Left renal cortex interstitium (tissue), 4 donors: ENCODE measurements around the gene HDAC8. TPM values are rescaled to one million over a fixed set of nuclear protein-coding genes. Genes with fewer than 3 reads are reported as not detected.
"Not testable (repeated sequence)": the region's sequence is repeated elsewhere in the genome, so short reads cannot be mapped to it uniquely, and the experiment has no call there.

Experiments used
- DNase-seq, 4 donors: peaks; one replicate each; pipeline ENCODE4 v3.0.0-alpha.2; 2013; ENCODE audit warnings: low read depth in 4 of 4, low spot score in 2 of 4, missing footprints in 1 of 4
- polyA plus RNA-seq, 4 donors: library from polyadenylated mRNA; unstranded; fragments of 120-200 nt; gene quantifications; one replicate each; pipeline ENCODE4 v1.2.1, GENCODE V29; 2013; ENCODE audit not compliant: insufficient read length in 4 of 4

The HDAC8 gene
- polyA plus RNA-seq, 4 donors, result 28.9 to 45.0 (median 33.0) TPM

DNA sequence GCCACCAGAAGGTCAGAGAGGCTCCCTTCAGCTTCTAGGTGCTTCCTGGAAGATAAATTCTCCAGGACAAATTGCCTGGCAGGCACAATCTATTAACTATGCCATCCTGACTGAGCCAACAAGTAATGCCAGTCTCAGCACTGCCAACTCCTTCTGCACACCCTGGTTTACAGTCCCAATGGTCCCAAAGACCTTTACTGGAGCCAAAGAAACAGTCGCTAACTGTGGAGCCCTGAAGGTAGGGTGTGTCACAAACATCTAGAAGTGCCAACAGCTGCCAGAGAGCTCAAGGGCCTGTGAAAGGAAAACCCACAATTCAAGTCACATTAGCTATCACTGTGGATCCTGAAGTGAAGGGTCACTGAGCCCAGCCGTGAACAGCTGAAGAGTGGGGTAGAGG, 232.0 kb downstream of the HDAC8 start:
- DNase-seq, result no peak

DNA sequence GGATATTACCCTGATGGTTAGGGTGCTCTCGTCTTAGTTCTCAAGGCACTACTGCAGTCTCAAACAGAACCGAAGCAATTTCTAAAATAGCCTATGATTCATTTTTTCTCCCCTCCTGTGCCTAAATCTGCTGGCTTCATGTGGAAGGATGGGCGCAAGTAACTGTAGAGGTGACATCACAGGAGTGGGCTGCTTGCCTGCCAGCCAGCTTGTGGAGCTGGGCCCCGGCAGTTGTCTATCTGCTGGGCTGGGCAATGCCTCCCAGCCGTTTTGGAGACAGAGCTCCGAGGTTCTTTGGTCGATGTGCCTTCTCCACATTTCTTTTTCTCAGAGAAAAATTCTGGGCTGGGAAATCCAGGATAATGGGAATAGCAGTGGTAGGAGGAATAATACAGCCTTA, 232.6 kb downstream of the HDAC8 start:
- no peak for DNase-seq

DNA sequence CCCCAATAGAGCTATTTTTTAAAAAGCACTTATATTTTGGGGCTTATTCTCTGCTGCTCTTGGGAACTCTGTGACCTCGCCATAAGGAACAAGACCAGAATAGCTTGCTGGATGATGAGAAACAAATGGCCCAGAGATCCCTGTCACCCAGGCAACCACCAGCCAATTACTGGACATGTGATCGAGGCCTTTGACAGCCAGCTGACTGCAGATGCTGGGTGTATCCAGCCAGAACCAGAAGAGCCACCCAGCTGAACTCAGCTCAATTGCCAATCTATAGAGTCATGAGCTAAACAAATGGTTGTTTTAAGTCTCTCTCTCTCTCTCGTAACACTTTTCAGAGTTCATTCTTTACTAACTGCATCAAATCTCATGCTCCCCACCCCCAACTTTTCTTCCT, 242.5 kb downstream of the HDAC8 start:
- no peak for DNase-seq

DNA sequence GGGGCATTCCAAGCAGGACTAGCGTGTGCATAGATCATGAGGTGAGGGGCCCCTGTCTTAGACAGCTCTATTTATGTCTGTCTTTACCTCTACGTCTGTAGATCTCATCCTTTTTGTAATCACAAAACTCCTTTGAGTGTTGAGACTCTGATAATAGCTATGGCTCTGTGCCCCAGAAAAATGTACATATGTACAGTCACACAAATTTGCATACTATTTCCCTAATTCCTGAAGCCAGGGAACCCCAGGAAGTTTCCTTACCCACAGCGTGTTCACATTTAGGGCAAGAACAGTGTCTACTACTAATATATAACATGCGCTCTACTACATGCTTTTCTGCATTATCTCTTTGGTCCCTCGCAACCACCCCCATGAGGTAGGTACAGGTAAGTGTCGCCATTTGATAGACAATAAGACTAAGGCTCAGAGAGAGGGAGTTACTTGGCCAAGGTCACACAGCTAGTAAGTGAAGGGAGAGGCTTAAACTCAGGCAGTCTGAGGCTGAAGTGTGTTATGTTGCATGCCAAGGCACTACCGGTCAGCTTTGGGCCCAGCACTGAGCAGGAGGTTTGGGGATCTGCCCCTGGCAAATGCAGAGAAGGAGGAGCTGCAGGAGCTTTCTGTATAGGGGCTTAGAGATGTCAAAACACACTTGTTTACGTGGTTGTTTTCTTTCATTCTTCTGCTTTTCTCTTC, 245.9 kb downstream of the HDAC8 start:
- DNase-seq, result no peak

DNA sequence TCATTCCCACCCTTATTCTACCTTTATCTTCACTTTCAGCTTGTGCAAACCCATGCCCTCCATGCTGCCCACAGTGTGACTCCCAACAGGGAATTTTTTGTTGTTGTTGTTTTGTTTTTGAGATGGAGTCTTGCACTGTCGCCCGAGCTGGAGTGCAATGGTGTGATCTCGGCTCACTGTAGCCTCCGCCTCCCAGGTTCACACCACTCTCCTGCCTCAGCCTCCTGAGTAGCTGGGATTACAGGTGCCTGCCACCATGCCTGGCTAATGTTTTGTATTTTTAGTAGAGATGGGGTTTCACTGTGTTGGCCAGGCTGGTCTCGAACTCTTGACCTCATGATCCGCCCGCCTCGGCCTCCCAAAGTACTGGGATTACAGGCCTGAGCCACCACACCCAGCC, 253.0 kb downstream of the HDAC8 start:
- DNase-seq, result not testable (repeated sequence)

DNA sequence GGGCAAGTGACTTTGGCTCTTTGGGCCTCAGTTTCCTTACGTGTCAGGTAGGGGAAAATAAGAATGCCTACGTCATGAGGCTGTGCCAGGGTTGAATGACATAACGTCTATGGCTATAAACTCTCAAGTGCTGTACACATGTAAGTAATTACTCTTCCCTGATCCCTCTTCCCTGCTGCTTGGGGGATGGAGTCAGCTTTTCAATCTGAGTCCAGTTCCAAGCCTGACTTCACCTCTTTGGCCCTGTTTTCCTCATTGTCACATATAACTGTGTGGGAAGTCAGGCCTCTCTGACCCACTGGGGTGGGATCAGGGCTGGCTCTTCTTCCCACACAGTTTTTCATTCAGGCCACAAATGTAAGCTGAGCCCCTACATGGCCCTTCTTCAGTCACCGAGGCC, 255.5 kb downstream of the HDAC8 start:
- no peak for DNase-seq

DNA sequence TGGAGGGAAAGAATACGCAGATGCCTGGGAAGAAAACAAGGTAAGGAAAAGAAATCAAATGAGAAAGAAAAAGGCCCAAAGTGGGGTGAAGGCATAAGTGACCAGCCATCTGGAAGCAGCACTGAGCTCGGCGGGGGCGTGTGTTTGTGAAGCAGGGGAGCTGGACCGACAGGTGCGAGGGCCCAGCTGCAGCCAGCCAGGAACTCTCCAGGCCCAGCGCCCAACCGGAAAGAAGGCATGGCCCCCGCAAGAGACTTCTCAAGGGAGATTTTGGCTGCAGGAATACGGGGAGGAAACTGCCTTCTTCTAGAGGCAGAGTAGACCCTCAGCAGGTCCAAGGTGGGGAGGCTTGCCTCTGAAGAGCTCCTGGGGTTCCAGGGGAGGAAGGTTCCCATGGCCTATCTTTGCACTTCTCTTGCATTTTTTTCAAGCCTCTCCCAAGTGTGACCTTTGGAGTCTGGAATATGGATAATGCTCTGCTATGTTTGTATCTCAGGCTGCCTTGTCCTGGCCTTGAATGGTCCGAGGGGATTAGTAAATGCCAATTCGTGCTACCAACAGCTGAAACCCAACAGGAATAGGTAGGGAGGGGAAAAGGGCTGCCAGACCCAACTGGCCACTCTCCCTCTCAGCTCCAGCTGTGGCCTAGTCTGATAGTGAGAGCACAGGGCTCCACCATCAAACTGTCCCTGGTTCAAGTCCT, 256.1 kb downstream of the HDAC8 start:
- DNase-seq, result no peak

DNA sequence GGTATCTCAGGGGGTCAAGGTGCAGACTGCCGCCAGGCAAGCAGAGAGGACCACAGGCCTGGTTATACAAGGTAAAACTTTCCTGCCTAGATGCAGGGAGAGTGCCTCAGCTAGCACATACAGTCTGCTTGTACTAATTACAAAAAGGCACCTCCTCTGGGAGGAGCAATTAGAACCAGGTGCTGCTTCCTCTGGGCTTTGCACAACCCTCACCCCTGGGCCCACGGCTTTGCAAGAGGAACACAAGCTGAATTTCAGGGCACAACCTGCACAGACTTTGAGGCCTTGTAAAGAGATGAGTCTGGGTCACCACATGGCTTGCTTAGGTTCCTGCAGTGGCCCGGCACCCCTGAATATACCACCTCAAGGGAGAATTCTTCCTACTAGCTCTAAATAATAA, 257.8 kb downstream of the HDAC8 start:
- no peak for DNase-seq

DNA sequence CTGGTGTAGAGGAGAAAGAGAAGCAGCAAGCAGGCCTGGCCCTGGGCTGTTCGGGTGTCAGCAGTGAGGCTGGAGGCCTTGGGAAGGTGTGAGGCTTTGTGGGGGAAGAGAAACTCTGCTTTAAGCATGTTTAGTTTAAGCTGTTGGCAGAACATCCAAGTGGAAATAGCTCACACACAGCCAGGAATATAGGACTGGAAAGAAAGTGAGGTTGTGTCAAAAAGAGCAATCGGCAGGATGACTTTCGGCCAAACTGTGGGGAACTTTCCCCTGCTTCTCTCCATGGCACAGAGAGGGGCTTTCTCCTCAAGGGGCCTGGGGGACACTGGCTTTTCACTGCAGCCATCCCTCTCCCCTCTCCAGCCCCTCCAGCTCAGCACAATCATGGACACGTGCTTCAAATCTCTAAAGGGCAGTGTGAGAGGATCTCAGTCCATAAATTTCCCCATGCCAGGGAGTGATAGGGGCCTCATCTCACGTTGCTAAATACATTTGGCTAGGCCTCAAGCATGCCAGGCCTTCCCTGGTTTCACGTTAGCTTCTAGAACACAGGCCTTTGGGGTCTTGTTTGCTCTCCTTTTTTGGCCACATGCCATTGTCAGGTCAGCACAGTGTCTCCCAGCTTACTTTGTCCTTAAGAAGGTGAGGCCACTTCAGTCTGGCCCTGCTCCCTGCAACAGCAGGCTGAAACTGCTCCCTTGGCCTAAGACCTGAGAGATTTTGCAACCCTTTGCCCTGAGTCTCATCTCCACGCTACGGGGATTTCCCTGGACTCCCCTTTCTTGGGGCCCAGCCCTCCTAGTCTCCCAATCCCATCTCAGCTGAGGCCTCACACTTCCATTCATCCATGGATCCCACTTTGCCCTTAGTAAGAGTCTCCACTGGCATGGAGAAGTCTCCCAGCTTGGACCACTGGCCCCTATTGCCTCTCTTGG, 258.7 kb downstream of the HDAC8 start:
- DNase-seq, result no peak

DNA sequence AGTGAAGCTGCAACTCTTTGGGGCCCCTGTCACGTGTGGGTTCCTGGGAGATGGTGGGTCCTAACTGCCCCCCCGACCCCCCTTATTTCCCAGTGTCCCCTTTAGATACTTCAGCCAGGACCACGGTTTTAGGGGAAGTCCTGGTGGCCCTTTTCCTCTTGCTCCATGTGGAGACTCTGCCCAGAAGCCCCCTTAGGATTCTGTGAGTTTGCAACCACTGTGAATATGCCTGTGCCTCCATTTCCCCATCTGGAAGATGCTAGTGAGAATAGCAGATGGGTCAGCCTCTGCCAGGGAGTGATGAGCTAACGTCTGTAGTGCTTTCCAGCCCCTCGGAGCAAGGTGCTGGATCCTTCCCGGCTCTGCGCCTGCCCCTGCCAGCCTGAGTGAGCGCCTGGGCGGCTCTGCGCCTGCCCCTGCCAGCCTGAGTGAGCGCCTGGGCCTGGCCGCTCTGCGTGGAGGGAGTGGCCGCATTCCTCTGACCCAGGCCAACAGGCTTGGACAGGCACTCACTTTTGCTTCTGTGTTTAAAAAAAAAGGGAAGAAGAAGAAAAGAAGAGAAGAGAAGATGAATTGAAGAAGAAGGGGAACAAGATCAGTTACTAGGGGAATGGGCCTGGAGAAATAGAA, 260.2 kb downstream of the HDAC8 start:
- DNase-seq, result no peak

DNA sequence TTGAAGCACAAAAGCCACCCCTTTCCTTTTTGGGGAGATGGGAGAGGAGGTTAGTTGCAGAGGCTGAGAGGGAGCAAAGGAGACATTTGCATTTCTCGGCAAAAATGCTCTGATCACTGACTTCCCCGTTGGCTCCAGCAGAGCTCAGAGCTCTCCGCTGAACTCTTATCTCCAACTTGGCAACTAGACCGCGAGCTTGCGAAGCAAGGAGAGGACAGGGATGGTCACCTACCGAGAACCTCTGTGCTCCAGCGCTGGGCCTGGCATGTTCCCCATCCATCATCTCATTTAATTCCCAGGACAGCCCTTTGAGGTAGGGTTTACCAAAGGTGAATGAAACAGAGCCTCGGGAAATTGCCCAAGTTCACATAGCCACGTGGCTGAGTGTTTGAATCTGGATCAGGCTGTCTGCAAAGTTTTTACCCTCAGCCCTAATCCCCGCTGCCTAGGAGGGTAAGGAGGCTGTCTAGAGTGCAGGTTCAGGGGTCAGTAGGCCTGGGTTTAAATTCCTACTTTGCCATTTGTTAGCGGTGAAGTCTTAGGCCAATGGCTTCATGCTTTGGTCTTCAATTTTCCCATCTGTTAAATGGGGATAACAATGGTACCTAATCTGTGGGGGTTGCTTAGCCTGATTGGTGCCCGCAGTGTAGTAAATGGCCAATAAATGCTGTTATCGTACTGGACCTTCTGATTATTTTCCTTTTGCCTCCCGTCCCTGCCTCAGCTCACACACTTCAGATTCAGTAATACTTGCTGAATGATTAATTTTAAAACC, 263.2 kb downstream of the HDAC8 start:
- no peak for DNase-seq

DNA sequence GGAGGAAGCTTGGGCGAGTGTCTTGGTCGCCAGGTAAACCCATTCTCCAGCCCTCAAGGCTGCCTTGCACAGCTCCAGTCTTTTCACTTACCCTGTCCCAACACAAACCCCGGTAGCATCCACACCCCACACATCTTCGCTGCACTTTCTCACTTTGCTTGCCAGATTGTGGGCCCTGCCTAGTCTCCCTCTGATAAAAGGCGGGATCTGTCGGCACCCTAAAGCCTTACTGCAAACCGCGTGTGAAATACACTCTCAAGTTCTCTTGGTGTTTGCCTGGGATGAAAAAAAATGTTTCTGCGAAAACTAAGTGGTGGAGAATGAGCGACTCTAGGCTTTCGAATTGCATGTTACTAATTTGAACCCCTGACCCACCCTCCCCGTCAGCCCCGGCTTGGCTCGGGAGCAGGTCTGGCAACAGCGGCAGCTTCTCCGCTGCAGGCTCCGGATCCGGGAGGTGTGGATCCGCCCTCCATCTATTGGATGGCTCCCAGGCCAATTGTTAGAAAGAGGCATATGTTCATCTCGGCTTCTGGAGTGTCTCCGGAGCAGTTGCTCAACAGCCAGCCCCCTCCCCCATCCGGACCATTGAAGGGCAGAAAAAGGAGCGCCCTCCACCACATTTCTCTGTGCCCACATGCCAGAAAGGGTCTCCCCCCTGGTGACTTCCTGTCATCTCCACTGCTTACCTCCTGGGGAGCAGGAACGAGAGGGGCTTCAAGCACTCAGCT, 263.9 kb downstream of the HDAC8 start:
- peak in 1 of 4 donors; percentile 48 for DNase-seq

DNA sequence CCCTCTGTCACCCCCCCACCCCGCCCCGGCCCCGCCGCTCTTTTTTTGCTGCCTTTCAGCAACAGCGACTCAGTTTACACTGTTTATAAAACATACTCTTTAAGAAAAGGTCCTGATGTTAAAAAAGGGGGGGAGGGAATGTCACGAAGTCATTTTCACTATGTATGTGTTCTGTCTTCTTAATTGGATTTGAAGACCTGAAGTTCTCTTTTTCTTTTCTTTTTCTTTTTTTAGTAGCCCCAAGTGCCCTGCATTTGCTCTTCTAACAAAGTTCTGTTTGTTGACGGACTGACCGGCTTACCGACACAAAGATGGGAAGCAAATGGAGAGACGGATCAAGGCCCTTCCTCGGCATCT, 264.5 kb downstream of the HDAC8 start:
- DNase-seq, result no peak

DNA sequence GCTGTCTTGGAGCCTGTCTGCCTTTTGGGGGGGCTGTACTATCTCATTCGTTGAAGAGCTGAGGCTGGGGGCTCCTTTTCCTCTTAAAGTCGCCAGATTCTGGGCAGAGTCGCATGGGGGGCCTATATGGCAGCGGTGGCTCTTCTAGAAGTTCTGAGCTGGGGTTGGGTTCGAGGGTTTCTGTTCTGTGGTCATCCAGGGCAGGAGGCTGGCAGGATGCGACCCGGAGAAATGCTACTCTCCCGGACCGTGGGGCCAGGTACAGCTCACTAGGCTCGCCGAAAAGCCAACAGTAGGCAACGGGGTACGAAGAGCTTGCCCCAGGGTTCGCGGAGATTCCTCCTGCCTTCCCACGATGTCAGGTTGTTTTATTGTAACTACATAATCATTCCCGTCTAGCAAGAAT, 265.0 kb downstream of the HDAC8 start:
- DNase-seq, result no peak

DNA sequence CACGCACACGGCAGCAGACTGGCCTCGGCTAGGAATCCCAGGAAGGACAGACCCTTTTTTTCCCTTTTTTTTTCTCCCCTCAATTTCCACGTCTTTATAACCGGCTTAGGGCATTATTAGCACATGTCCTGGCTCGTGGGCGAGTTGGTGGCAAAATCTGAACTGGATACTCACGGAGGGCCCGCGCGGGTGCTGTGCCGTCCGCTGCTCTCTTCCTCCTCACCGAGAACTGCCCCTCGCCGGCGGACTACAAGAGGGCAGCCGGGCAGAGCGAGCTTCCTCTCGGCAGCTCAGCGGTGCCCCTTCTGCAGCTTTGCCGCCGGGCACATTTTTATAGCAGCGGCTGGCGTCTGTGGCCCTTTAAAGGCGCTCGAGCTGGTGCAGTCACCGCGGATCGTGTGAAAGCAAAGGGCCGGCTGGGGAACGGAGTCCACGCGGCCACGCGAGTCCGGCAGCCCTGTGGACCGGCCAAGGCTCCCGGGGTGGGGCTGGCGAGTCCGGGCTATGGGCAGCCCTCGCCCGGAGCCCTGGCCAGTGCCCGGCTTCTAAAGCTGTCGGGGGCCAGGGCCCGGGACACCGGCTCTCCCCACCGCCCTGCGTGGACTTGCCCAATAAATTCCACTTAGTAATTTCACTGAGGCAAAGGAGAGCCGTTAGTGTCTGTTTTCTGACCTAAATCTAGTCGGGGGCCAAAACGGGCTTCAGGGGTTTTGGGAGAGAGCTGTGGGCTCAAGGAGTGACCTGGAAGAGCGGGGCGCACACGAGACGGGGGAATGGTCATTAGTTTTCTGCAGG, 265.6 kb downstream of the HDAC8 start:
- peak in 1 of 4 donors; percentile 57 for DNase-seq

DNA sequence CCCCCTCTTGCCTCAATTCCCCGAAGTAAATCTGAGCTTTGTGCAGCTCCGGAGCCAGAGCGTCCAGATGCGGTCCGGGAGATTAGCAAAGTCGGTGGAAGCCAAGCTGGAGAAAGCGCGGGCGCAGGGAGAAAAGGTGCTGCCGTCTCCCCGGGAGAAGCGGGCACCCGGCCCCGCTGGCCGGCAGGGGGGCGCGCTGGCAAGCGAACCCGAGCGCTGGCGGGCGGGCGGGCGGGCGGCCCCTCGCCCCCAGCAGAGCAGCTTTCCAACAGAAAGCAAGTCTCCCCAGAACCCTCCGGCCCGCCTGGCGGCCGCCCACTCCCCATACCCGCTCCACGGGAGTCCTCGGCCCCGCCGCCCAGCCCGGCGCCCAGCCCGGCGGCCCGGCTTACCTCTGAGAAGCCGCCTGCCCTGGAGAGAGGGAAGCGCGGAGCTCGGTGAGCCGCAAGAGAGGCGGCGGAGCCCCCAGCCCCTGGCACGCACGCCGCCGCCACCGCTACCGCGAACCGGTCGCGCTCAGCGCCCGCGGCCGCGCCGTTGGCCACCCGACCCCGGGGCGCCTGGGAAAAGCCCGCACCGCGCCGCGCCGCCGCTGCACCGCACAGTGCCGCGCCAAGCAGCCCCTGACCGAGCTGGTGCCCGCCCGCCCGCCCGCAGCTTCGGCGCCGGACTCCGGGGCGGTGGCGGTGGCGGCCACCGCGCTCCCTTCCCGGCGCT, 266.4 kb downstream of the HDAC8 start:
- DNase-seq, result no peak

DNA sequence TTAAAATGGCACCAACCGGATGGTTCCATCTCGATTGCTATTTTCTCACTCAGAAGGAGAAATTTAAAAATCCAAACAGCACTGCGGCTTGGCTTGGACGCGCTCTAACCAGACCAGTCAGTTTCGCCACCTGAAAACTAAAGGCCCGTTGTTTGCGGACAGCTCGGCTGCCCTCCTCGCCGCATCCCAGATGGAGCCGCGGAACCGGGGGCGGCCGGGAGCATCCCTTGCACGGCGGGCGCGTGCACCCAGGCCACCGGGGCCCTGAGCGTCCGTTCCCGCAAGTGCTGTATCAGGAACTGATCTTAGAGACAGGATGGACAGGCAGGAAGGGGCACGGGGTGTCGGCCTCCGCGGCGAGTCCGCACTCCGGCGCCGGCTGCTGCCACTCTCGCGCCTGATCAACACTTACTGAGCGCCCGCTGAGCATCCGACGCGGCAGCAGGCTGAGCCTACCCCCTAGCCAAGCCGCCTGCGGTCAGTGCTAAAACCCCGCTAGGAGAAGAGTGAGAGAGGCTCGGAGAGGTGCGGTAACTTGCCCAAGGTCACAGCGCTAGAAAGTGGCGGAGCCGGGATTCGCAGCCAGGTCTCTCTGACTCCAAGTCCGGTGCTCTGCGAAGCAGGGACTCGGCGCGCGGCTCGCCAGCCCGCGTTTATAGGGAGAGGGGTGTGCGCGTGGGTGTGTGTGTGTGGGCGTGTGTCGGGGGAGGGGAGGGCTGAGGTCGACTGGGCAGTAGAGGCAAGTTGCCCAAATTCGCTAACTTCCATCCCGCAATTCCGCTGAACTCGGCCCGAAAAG, 267.2 kb downstream of the HDAC8 start, which contains the start of gene CITED1:
Gene CITED1, minus strand, starts transcription at position 629 of the 799 bp plus-strand sequence. CDS start 3,045 bp downstream, outside the sequence.
- DNase-seq, result no peak
